GM06990 (cell line): ENCODE data around the gene ENTPD2.

Source experiments
- DNase-seq: peaks from one replicate; pipeline ENCODE4 v3.0.0-alpha.2; 2011; ENCODE audit not compliant: insufficient read length; ENCODE audit errors: extremely low read depth
- H3K27me3 ChIP-seq: replicated peaks from 2 replicates; pipeline ENCODE4 v1.6.0; 2011; ENCODE audit warnings: low read length; ENCODE audit not compliant: control insufficient read depth, insufficient read depth
- H3K36me3 ChIP-seq: 2 replicates; pipeline ENCODE4 v1.5.1; 2011; ENCODE audit warnings: low read length; ENCODE audit not compliant: control insufficient read depth, insufficient read depth
- H3K4me3 ChIP-seq: replicated peaks from 2 replicates; pipeline ENCODE4 v1.5.1; 2011; ENCODE audit warnings: low read depth, mild to moderate bottlenecking, control low read depth, low read length
- CTCF ChIP-seq: IDR thresholded peaks from 2 replicates; pipeline ENCODE4 v1.5.1; 2011; ENCODE audit warnings: low read length, control low read depth, mild to moderate bottlenecking, inconsistent platforms; ENCODE audit not compliant: insufficient read depth, poor library complexity, severe bottlenecking

Gene ENTPD2

DNA sequence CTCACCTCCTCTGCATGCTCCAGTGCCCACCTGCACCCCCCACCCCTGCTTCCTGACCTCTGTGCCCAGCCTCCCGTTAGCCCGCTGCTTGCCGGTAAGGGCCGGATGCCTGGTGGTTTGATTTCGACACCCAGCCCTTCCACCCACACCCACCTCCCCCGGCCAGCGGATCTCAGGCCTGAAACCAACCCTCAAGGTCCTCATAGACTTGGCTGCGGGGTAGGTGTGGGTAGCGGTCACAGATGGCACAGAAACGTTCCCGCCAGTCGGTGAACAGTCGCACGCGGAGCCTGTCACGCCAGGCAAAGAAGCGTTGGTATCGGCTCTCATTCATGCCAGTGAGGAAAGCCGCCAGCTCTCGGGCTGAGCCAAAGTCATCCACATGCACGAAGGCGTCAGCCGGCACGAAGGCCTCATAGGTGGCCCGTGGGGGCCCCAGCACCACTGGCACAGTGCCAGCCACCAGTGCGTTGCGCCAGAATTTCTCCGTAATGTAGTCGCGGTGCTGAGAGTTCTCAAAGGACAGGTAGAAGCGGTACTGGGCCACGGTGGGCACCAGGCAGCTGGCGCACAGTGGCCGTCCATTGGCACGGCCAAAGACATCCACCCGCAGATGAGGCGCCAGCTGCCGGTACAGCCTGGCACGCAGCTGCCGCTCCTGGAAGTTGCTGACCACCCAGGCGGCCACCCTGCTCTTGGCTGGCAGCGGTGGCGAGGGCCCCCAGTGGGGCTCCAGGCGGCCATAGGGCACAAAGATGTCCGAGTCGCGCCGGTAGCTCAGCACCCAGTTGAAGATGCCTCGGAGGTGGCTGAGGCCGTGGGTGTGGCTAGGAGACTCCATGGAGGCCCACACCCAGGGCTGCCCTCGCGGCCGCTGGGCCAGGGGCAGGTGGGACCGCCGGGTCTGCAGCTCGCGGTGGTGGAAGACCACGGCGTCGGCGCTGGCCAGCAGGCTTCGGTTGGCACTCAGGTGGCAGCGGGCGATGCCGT is 23.0 kb downstream of the ENTPD2 start:
- peak overlapping the region; percentile 51 for H3K4me3 ChIP-seq
- no peaks in the 10 kb centered on the region; the same call in 1 of the 2 replicates for H3K27me3 ChIP-seq
- no peaks in the 10 kb centered on the region for H3K36me3 ChIP-seq
- TF ChIP-seq CTCF, result no peak
- DNase-seq, result peak; percentile 81

- peak; percentile 48 for DNase-seq
- peak; percentile 0 for TF ChIP-seq CTCF
- Histone ChIP-seq H3K36me3 (no peaks in the 10 kb centered on the region), H3K4me3 (peak overlapping the region; percentile 43), H3K27me3 (no peaks in the 10 kb centered on the region; the same call in 1 of the 2 replicates)
These were observed 23.9 kb downstream of the ENTPD2 start for GRCh38 chr9:137030006-137030405.

- TF ChIP-seq CTCF, result peak; percentile 98
- H3K36me3 ChIP-seq, result no peaks in the 10 kb centered on the region
- no peak overlapping the region; the same call in 1 of the 2 replicates for H3K4me3 ChIP-seq
- H3K27me3 ChIP-seq, result no peaks in the 10 kb centered on the region; the same call in 1 of the 2 replicates
- DNase-seq, result peak; percentile 82
These were observed 24.6 kb downstream of the ENTPD2 start for GRCh38 chr9:137029058-137029936.

GRCh38 chr9:137028263-137029057 is 25.4 kb downstream of the ENTPD2 start:
- Histone ChIP-seq H3K27me3 (no peaks in the 10 kb centered on the region; the same call in 1 of the 2 replicates), H3K36me3 (no peaks in the 10 kb centered on the region), H3K4me3 (peak overlapping the region; percentile 55)
- TF ChIP-seq CTCF, result peak; percentile 65
- peak; percentile 70 for DNase-seq
